NCI-H2171 treated with DMSO at 0.1 percent for 48 hours (cell line): Measurements from ENCODE around the gene PCDH9.
A peak's percentile ranks its signal among the peaks of the same experiment; 100 is the strongest.
"Not testable (repeated sequence)": the region's sequence is repeated elsewhere in the genome, so short reads cannot be mapped to it uniquely, and the experiment has no call there.

Experiments used
- DNase-seq: peaks from one replicate; lab custom pipeline; 2025; lab: John Stamatoyannopoulos, UW

The PCDH9 gene

GRCh38 chr13:66837246-66837645 lies 392.9 kb downstream of the PCDH9 start:
- peak; percentile 81 for DNase-seq

GRCh38 chr13:66835040-66835628 lies 395.0 kb downstream of the PCDH9 start:
- peak; percentile 97 for DNase-seq

GRCh38 chr13:66830940-66831716 lies 399.0 kb downstream of the PCDH9 start:
- peak; percentile 56 for DNase-seq

- no peak for DNase-seq
These were observed 400.3 kb downstream of the PCDH9 start for GRCh38 chr13:66829803-66830202.

GRCh38 chr13:66826398-66826797 lies 403.7 kb downstream of the PCDH9 start:
- no peak for DNase-seq

- DNase-seq: no peak
These were observed 408.6 kb downstream of the PCDH9 start for GRCh38 chr13:66821551-66821950.

- no peak for DNase-seq
These were observed 418.7 kb downstream of the PCDH9 start for GRCh38 chr13:66811455-66811854.

GRCh38 chr13:66809485-66809884 lies 420.7 kb downstream of the PCDH9 start:
- DNase-seq: peak; percentile 17

- no peak for DNase-seq
These were observed 422.9 kb downstream of the PCDH9 start for GRCh38 chr13:66807251-66807650.

- no peak for DNase-seq
These were observed 424.5 kb downstream of the PCDH9 start for GRCh38 chr13:66805657-66806056.

- peak; percentile 75 for DNase-seq
These were observed 426.2 kb downstream of the PCDH9 start for GRCh38 chr13:66803808-66804456.

- peak; percentile 75 for DNase-seq
These were observed 426.9 kb downstream of the PCDH9 start for GRCh38 chr13:66803013-66803807.

GRCh38 chr13:66795636-66796035 lies 434.5 kb downstream of the PCDH9 start:
- peak; percentile 25 for DNase-seq

GRCh38 chr13:66794340-66795031 lies 435.6 kb downstream of the PCDH9 start:
- DNase-seq: peak; percentile 95

- peak; percentile 50 for DNase-seq
These were observed 439.3 kb downstream of the PCDH9 start for GRCh38 chr13:66790861-66791260.

GRCh38 chr13:66781241-66781640 lies 448.9 kb downstream of the PCDH9 start:
- DNase-seq: peak; percentile 93

GRCh38 chr13:66780814-66781213 lies 449.3 kb downstream of the PCDH9 start:
- DNase-seq: peak; percentile 51

- no peak for DNase-seq
These were observed 451.7 kb downstream of the PCDH9 start for GRCh38 chr13:66778461-66778860.

- DNase-seq: no peak
These were observed 454.9 kb downstream of the PCDH9 start for GRCh38 chr13:66775196-66775595.

GRCh38 chr13:66774046-66774445 lies 456.1 kb downstream of the PCDH9 start:
- peak; percentile 89 for DNase-seq

GRCh38 chr13:66765559-66765958 lies 464.6 kb downstream of the PCDH9 start:
- no peak for DNase-seq

- DNase-seq: not testable (repeated sequence)
These were observed 469.5 kb downstream of the PCDH9 start for GRCh38 chr13:66760678-66761077.
